ACHN (cell line): ENCODE measurements around the gene AIFM1.

Source experiments
- DNase-seq: peaks from one replicate; pipeline ENCODE4 v3.0.0-alpha.2; 2015
- in situ Hi-C: cut with HindIII; loops from 2 replicates; pipeline ENCODE4 v1.10.0; 2017; ENCODE audit warnings: low sequenced_read_pairs, low pct_ligation_motif_present, low pct_unique_long_range_greater_than_20kb

Gene AIFM1

DNA sequence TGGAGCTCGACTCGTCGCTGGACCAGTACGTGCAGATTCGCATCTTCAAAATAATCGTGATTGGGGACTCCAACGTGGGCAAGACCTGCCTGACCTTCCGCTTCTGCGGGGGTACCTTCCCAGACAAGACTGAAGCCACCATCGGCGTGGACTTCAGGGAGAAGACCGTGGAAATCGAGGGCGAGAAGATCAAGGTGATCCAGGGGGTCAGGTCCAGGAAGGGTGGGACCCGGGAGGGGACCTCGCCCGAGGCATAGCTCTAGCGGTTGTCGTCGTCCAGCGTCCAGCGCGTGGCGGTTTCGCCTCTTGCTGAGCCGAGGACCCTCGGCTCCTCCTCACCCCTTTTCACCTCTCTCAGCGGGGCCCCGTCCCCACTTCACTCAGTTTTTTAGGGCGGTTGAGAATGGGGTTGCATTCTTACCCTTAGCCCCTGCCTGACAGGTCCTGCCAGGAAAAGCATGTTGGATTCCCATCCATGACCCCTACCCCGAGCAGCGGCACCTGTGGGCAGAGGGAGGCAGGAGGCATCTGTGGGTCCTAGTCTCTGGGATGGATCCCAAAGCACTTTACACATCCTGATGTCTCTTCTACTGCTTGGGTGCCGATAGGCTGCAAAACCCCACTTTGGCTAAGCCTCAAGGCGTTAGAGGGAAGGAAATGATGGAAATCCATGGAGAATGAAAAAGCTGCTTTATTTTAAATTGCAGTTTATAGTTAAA is 6.6 kb upstream of the AIFM1 start:
- DNase-seq = no peak
- in situ Hi-C loops = no loop called here

GRCh38 chrX:130171446-130172126 is 5.9 kb upstream of the AIFM1 start, which contains the start of gene RAB33A:
Gene RAB33A, plus strand, starts transcription at chrX:130171962. Its CDS starts 101 bp downstream, at chrX:130172063.
- in situ Hi-C loops = no loop called here
- DNase-seq = peak; percentile 11

GRCh38 chrX:130170752-130171445 is 5.3 kb upstream of the AIFM1 start:
- peak; percentile 46 for DNase-seq
- in situ Hi-C loops = no loop called here

GRCh38 chrX:130167040-130167439 is 1.4 kb upstream of the AIFM1 start:
- in situ Hi-C loops = no loop called here
- no peak for DNase-seq

GRCh38 chrX:130166503-130166777 is 799 bp upstream of the AIFM1 start:
- DNase-seq = no peak
- in situ Hi-C loops = no loop called here

DNA sequence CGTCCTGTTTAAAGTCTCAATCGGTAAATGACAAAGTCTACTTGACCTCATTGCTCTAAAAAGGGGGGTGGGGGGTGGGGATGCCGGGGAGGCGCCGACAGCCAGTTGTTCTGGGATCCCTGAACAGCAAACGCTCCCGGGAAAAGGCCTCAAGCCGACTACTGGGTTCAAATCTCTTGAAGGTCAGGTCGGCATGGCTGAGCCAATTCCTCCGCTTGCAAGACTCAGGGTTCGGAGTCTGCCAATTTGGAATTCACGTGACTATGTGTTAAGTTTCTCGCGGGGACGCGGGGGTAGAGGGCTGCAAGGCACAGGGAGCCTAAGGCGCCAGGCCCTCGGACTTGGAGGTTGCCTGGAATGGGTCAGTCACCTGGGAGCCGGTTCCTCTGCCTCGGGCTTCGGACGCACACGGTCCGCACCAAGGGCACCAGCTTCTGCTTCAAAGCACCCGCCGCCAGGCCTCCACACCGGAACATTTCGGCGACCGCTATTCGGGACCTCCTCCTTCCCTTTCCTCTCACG is 399 bp downstream of the AIFM1 start:
- DNase-seq = peak; percentile 34
- in situ Hi-C loops = no loop called here

DNA sequence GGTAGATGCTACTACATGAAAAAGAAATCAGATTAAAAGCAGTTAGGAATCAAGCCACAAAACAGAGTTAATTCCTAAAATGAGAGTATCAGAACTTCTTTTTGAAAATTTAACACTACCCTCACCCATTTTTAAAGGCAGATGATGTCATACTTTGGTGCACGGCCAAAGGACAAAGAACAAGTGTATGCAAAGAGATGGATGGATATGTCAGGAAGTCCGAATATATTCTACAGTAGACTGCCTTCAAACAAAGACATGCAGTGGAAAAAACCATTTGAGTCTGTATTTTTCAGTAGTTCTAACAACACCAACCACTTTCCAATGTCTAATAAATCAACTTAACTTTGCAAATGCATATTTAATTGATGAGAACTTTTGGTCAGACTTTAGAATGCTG is 2.2 kb downstream of the AIFM1 start:
- DNase-seq = no peak
- in situ Hi-C loops = no loop called here

DNA sequence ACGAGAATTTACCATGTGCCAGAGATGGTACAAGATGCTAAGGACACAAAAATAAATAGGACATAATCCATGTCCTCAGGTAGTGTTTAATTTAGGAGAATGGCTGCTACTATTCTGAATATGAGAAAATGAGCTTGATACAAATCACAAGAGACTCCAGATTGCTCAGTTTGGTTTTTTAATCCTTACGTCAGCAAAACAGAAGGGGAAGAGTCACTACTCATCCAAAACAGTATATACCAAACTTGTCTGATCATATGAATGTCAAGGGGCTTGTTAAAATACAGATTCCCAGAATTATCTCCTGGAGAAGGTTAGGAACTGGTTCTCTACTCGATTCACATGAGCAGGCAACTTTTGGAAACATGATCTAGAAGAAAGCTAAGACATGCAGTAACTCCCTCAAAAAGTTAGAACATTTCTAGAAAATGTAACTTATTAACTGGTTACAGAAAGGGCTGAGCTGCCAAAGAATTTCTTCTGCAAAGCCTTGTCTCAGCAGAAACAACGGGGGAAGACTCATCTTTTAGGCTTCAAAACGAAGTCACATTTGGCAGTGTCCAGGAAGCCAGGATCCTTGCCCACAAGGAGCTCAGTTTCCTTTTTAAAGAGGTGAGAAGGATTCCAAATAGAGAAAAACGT is 3.4 kb downstream of the AIFM1 start:
- in situ Hi-C loops = no loop called here
- peak; percentile 35 for DNase-seq

DNA sequence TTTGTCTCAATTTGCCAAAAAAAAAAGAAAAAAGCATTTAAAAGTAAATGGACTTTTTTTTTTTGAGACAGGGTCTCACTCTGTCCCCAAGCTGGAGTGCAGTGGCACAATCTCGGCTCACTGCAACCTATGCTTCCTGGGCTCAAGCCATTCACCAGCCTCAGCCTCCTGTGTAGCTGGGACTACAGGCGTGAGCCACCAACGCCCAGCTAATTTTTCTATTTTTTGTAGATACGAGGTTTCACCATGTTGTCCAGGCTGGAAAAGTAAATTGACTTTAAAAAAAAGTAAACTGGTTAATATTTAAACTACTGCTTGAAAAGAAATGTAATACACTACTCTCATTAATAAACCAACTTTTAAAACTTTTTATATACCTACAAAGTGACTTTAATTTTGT is 5.9 kb downstream of the AIFM1 start:
- DNase-seq = no peak
- in situ Hi-C loops = no loop called here

GRCh38 chrX:130158311-130158710 is 7.3 kb downstream of the AIFM1 start:
- no peak for DNase-seq

DNA sequence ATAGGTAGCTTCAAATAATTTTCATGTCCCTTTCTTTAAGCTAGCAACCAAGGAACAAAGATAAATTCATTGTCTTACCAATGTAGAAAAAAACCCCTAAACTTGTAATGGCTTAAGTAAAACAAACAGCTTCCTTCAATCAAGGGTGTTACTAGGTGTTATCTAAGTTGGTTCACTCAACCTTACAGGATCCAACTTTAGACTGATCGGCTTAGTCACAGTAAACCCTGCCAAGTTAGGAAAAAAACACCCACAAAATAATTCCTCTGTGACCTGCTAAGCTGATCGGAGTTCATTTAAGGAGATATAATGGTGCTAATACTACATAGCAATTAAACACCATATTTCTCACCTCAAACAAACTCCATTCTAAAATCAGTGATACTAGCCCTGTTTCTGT is 10.1 kb downstream of the AIFM1 start:
- in situ Hi-C loops = no loop called here
- DNase-seq = no peak

More at GRCh38 chrX:130158311-130158710, 7.3 kb downstream of the AIFM1 start:
- in situ Hi-C loops = no loop called here

GRCh38 chrX:130147631-130148030 is 18.0 kb downstream of the AIFM1 start:
- in situ Hi-C loops = no loop called here
- DNase-seq = no peak

GRCh38 chrX:130145123-130145522 is 20.5 kb downstream of the AIFM1 start:
- in situ Hi-C loops = no loop called here
- DNase-seq = no peak

GRCh38 chrX:130144509-130144908 is 21.1 kb downstream of the AIFM1 start:
- in situ Hi-C loops = no loop called here
- DNase-seq = no peak

DNA sequence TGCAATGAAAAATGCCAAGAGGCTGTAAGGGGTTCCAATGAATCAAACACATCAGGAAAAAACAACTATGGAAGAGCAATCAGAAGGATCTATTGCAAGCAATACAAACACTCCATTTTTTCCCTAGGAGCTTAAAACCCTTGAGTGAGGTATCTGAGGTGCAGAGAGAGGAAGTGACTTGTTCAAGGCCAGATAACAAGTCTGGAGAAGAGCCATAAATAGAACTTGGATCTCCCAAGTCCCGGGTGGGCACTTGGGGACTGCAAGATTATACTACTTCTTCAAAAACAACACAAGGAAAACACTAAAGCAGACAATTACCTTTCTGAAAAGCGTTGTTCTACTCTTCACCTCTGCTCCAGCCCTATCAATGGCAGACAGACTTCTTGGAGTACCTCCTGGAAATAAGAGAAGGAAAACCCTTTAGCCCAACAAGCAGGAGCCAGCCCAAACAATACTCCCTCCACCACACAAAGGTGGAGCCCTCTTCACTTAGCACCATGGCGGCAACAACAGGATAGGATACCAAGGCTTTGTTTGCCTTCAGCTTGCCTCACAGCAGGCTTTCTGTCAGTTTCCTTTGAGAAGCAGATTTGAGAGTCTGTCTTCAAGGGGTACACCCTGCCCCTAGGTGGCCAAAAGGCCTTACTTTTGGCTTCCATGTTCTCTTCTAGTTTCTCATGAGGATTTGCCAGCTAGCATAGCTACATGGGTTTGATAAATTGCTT is 26.0 kb downstream of the AIFM1 start:
- in situ Hi-C loops = no loop called here
- DNase-seq = no peak

- in situ Hi-C loops = no loop called here
These were observed 28.7 kb downstream of the AIFM1 start for GRCh38 chrX:130136961-130137360.

DNA sequence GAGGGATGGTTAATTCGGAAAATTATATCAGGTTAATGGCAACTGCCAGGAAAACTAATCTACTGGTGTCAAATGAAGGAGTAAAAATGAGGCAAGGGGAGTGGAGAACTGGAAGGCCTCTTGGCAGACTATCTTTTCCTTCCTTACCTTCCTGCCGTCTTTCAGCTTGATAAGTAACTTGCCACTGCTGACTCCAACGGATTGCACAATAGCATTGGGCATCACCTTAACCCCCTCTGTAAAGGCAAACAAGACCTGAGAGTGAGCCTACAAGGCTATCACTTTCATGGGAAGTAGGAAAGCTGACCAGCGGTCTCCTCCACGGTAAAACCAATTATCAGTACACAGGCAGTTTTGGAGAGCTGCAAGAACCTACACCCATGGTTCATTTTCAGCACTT is 29.1 kb downstream of the AIFM1 start:
- in situ Hi-C loops = no loop called here
- no peak for DNase-seq

More at GRCh38 chrX:130136961-130137360, 28.7 kb downstream of the AIFM1 start:
- DNase-seq = no peak

- in situ Hi-C loops = no loop called here
- DNase-seq = no peak
These were observed 34.7 kb downstream of the AIFM1 start for GRCh38 chrX:130130990-130131389.
